ENCODE results near the gene SPARCL1.
"Not testable (repeated sequence)": the region's sequence is repeated elsewhere in the genome, so short reads cannot be mapped to it uniquely, and the experiment has no call there.

SPARCL1 gene

DNA sequence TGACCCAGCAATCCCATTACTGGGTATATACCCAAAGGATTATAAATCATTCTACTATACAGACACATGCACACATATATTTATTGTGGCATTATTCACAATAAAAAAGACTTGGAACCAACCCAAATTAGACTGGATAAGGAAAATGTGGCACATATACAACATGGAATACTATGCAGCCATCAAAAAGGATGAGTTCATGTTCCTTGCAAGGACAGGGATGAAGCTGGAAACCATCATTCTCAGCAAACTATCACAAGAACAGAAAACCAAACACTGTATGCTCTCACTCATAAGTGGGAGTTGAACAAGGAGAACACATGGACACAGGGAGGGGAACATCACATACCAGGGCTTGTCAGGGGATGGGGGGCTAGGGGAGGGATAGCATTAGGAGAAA is 45.2 kb upstream of the SPARCL1 start:
- H3K18ac ChIP-seq (ENCODE audit: low read length); H4K8ac ChIP-seq (ENCODE audit: low read depth, low read length): not testable (repeated sequence)

DNA sequence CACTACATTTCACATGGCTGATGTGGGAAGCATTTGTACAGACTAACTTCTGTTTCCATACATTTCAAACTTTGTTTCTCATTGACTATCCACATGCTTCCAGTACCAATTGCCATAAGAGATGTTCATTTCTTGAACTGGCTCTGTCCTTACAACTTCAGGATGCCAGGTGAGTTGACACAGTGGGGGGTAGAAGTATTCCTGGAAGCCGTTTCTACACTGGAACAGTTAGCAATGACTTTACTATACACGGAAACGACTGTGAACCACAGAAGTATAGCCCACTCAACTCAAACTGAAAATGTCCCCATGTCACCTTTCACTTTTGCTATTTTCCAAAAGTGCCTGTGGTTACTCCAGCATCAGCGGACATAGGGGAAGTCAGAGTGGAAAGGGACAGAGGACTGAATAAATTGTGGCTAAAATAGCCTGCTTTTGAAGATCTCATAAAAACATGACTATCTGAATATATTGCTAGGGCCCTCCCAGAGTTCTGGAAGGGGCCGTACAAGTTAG is 41.2 kb upstream of the SPARCL1 start:
- no CpG with 5 or more reads among the region's 5 CpGs for whole genome bisulfite sequencing (ENCODE audit: extremely low coverage, insufficient coverage, insufficient read length)
- Histone ChIP-seq H4K12ac (ENCODE audit: low read depth, low read length) (no peak overlapping the region), H3K23ac (ENCODE audit: low read length) (no peak overlapping the region)

More for the DNA sequence above, 45.2 kb upstream of the SPARCL1 start:
- not testable (repeated sequence) for H3K4me1 ChIP-seq (ENCODE audit: control insufficient read depth in 1 of 2, insufficient read depth in 2 of 2, low read length in 2 of 2); H3K4me2 ChIP-seq (ENCODE audit: low read length); H2BK5ac ChIP-seq (ENCODE audit: low read depth, low read length, poor library complexity); H3K23ac ChIP-seq (ENCODE audit: low read length); H3K36me3 ChIP-seq (ENCODE audit: control insufficient read depth in 1 of 2, insufficient read depth in 2 of 2, low read length in 2 of 2); H3K27me3 ChIP-seq (ENCODE audit: insufficient read depth, low read length); H3K79me1 ChIP-seq (ENCODE audit: low read length); H2AFZ ChIP-seq (ENCODE audit: insufficient read depth, low read length, poor library complexity); H3K27ac ChIP-seq (ENCODE audit: low read depth, low read length); H4K12ac ChIP-seq (ENCODE audit: low read depth, low read length); H3K79me2 ChIP-seq (ENCODE audit: control insufficient read depth, insufficient read depth, low read length, poor library complexity); H2AK5ac ChIP-seq (ENCODE audit: low read length); H3K14ac ChIP-seq (ENCODE audit: low read length); H2BK12ac ChIP-seq (ENCODE audit: low read length); H3K9me3 ChIP-seq (ENCODE audit: insufficient read depth, low read depth, low read length); H3K9ac ChIP-seq (ENCODE audit: low read length); DNase-seq; H2BK120ac ChIP-seq (ENCODE audit: insufficient read depth, low read length, poor library complexity); H3K4me3 ChIP-seq (ENCODE audit: low read depth, low read length); H3K4ac ChIP-seq (ENCODE audit: low read depth, low read length); H4K91ac ChIP-seq (ENCODE audit: low read depth, low read length)

DNA sequence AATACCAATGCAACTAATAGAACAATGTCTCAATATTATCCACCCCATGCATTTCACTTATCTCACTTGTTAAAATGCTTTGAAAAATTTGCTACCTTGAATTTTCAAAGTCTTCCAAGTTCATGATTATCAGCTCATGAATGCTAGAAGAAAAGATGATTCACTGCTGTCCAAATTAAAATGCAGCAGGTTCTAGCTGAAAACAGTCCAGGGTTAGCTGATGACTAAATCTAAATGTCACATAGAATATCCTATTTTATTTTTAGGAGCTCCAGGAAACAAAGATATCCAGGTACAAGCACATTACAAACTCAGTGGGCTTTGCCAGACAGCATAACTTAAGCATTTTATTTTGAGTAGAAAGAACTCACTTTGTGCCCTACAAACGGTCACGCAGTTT is 38.0 kb upstream of the SPARCL1 start:
- Histone ChIP-seq H2BK5ac (ENCODE audit: low read depth, low read length, poor library complexity) (no peak overlapping the region), H3K79me1 (ENCODE audit: low read length) (no peaks in the 10 kb centered on the region), H3K23ac (ENCODE audit: low read length) (no peak overlapping the region), H3K4me2 (ENCODE audit: low read length) (no peak overlapping the region), H2BK120ac (ENCODE audit: insufficient read depth, low read length, poor library complexity) (no peak overlapping the region), H3K36me3 (ENCODE audit: control insufficient read depth in 1 of 2, insufficient read depth in 2 of 2, low read length in 2 of 2) (no peaks in the 10 kb centered on the region), H2AFZ (ENCODE audit: insufficient read depth, low read length, poor library complexity) (no peak overlapping the region), H3K27me3 (ENCODE audit: insufficient read depth, low read length) (no peaks in the 10 kb centered on the region), H4K12ac (ENCODE audit: low read depth, low read length) (no peak overlapping the region), H3K4me1 (ENCODE audit: control insufficient read depth in 1 of 2, insufficient read depth in 2 of 2, low read length in 2 of 2) (no peaks in the 10 kb centered on the region), H2AK5ac (ENCODE audit: low read length) (no peak overlapping the region), H3K14ac (ENCODE audit: low read length) (no peak overlapping the region), H3K27ac (ENCODE audit: low read depth, low read length) (no peak overlapping the region), H4K91ac (ENCODE audit: low read depth, low read length) (no peak overlapping the region), H3K4me3 (ENCODE audit: low read depth, low read length) (no peak overlapping the region), H3K18ac (ENCODE audit: low read length) (no peak overlapping the region), H2BK12ac (ENCODE audit: low read length) (no peak overlapping the region), H3K9me3 (ENCODE audit: insufficient read depth, low read depth, low read length) (no peaks in the 10 kb centered on the region), H3K9ac (ENCODE audit: low read length) (no peak overlapping the region), H4K8ac (ENCODE audit: low read depth, low read length) (no peak overlapping the region), H3K4ac (ENCODE audit: low read depth, low read length) (no peak overlapping the region), H3K79me2 (ENCODE audit: control insufficient read depth, insufficient read depth, low read length, poor library complexity) (no peaks in the 10 kb centered on the region)
- no peak for DNase-seq
- WGBS (ENCODE audit: extremely low coverage, insufficient coverage, insufficient read length), result no CpG with 5 or more reads among the region's 2 CpGs

More for the DNA sequence above, 41.2 kb upstream of the SPARCL1 start:
- Histone ChIP-seq H2AFZ (ENCODE audit: insufficient read depth, low read length, poor library complexity) (no peak overlapping the region), H2AK5ac (ENCODE audit: low read length) (no peak overlapping the region), H3K9me3 (ENCODE audit: insufficient read depth, low read depth, low read length) (no peaks in the 10 kb centered on the region), H3K4me1 (ENCODE audit: control insufficient read depth in 1 of 2, insufficient read depth in 2 of 2, low read length in 2 of 2) (no peaks in the 10 kb centered on the region), H3K4me2 (ENCODE audit: low read length) (no peak overlapping the region), H3K79me2 (ENCODE audit: control insufficient read depth, insufficient read depth, low read length, poor library complexity) (no peaks in the 10 kb centered on the region), H3K4me3 (ENCODE audit: low read depth, low read length) (no peak overlapping the region), H3K27me3 (ENCODE audit: insufficient read depth, low read length) (no peaks in the 10 kb centered on the region), H3K4ac (ENCODE audit: low read depth, low read length) (no peak overlapping the region), H3K14ac (ENCODE audit: low read length) (no peak overlapping the region), H3K18ac (ENCODE audit: low read length) (no peak overlapping the region), H3K79me1 (ENCODE audit: low read length) (no peaks in the 10 kb centered on the region), H4K8ac (ENCODE audit: low read depth, low read length) (no peak overlapping the region), H3K27ac (ENCODE audit: low read depth, low read length) (no peak overlapping the region), H2BK5ac (ENCODE audit: low read depth, low read length, poor library complexity) (no peak overlapping the region), H3K9ac (ENCODE audit: low read length) (no peak overlapping the region), H4K91ac (ENCODE audit: low read depth, low read length) (no peak overlapping the region), H3K36me3 (ENCODE audit: control insufficient read depth in 1 of 2, insufficient read depth in 2 of 2, low read length in 2 of 2) (no peaks in the 10 kb centered on the region), H2BK120ac (ENCODE audit: insufficient read depth, low read length, poor library complexity) (no peak overlapping the region), H2BK12ac (ENCODE audit: low read length) (no peak overlapping the region)
- DNase-seq, result no peak

DNA sequence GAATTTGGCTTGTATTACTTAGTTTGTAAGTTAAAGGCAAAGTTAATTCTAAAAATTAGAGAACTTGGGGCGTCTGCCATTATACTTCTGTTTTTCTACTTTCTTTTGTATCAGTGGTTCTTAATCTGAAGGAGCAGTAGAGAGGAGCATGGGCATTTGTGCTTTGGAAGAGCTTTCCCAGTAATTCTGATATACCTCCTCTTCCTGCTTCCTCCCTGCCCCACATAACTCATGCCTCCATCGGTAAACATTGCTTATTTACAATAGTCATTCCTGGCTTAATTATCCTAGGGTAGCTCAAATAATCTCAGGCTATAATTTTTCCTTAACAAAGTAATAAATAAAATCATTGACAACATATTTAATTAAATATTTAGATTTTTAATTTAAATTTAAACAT is 37.1 kb upstream of the SPARCL1 start:
- H2AK5ac ChIP-seq (ENCODE audit: low read length), result no peak overlapping the region

More for the DNA sequence above, 37.1 kb upstream of the SPARCL1 start:
- H4K12ac ChIP-seq (ENCODE audit: low read depth, low read length), result no peak overlapping the region
- H3K79me1 ChIP-seq (ENCODE audit: low read length), result no peaks in the 10 kb centered on the region
- no peaks in the 10 kb centered on the region for H3K79me2 ChIP-seq (ENCODE audit: control insufficient read depth, insufficient read depth, low read length, poor library complexity)
- no peak overlapping the region for H2BK5ac ChIP-seq (ENCODE audit: low read depth, low read length, poor library complexity)
- H3K4me2 ChIP-seq (ENCODE audit: low read length), result no peak overlapping the region
- no peak overlapping the region for H4K8ac ChIP-seq (ENCODE audit: low read depth, low read length)
- H3K4me1 ChIP-seq (ENCODE audit: control insufficient read depth in 1 of 2, insufficient read depth in 2 of 2, low read length in 2 of 2), result no peaks in the 10 kb centered on the region
- H3K4me3 ChIP-seq (ENCODE audit: low read depth, low read length), result no peak overlapping the region
- H3K9ac ChIP-seq (ENCODE audit: low read length), result no peak overlapping the region
- H3K36me3 ChIP-seq (ENCODE audit: control insufficient read depth in 1 of 2, insufficient read depth in 2 of 2, low read length in 2 of 2), result no peaks in the 10 kb centered on the region
- DNase-seq, result no peak
- no peak overlapping the region for H2BK120ac ChIP-seq (ENCODE audit: insufficient read depth, low read length, poor library complexity)
- H4K91ac ChIP-seq (ENCODE audit: low read depth, low read length), result no peak overlapping the region
- no CpG with 5 or more reads among the region's 2 CpGs for WGBS (ENCODE audit: extremely low coverage, insufficient coverage, insufficient read length)
- H2BK12ac ChIP-seq (ENCODE audit: low read length), result no peak overlapping the region
- no peak overlapping the region for H3K27ac ChIP-seq (ENCODE audit: low read depth, low read length)
- no peak overlapping the region for H3K18ac ChIP-seq (ENCODE audit: low read length)
- no peak overlapping the region for H3K4ac ChIP-seq (ENCODE audit: low read depth, low read length)
- no peaks in the 10 kb centered on the region for H3K9me3 ChIP-seq (ENCODE audit: insufficient read depth, low read depth, low read length)
- no peak overlapping the region for H2AFZ ChIP-seq (ENCODE audit: insufficient read depth, low read length, poor library complexity)
- no peak overlapping the region for H3K14ac ChIP-seq (ENCODE audit: low read length)
- no peaks in the 10 kb centered on the region for H3K27me3 ChIP-seq (ENCODE audit: insufficient read depth, low read length)
- no peak overlapping the region for H3K23ac ChIP-seq (ENCODE audit: low read length)

Data from trophoblast cell (in vitro differentiated cells and primary cell).